Endometrial microvascular endothelial cells (primary cell): ENCODE results near the gene FAM168B. TPM values are rescaled to one million over a fixed set of nuclear protein-coding genes. Genes with fewer than 3 reads are reported as not detected.

ENCODE experiments used
- in situ Hi-C: cut with HindIII; loops from 2 replicates; pipeline ENCODE4 v1.10.0; 2017; ENCODE audit warnings: low sequenced_read_pairs, low pct_unique_long_range_greater_than_20kb; ENCODE audit errors: inconsistent ontology term
- total RNA-seq: library from RNA; depleted of rRNA; stranded (reverse); fragments of >200 nt; gene quantifications from one replicate; pipeline ENCODE4 v1.2.3, GENCODE V29; 2015; ENCODE audit errors: inconsistent ontology term

Gene FAM168B
- total RNA-seq, 1 donor from 2014 or later: 97.1 TPM

DNA sequence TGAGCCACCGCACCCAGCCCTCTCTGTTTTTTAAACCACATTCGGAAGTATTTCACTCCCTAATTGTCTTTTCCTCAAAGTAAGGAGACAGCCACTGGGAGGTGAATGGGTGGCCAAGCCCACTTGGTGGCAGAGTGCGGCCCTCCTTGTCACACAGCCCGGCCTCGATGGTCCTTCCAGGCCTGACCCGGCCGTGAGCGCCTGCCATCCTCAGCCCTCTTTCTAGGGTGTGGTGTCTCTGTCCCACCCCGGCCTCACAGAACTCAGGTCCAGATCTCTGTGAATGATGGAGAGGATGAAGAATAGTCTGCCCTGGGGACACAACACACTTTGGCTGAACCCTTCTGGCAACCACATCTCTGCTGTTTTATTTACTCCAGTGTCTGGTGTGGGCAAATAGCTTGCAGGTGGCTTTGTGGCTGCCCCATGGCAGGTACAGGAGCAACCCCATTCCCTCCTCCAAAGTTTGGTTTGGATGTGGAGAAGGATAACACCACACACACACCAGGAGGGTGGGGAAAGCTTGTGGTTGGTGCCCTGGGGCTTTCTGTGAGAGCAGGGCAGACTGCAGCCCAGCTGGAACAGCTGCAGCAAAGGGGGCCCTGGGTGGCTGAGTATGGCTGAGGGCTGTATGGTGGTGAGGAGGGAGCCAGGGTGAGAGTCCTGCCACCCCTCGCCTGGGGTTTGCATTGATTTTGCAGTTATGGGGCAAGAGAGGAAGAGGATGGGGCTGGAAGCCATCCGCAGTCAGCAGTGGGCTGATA lies 88.6 kb downstream of the FAM168B start:
- in situ Hi-C loops: no loop called here

DNA sequence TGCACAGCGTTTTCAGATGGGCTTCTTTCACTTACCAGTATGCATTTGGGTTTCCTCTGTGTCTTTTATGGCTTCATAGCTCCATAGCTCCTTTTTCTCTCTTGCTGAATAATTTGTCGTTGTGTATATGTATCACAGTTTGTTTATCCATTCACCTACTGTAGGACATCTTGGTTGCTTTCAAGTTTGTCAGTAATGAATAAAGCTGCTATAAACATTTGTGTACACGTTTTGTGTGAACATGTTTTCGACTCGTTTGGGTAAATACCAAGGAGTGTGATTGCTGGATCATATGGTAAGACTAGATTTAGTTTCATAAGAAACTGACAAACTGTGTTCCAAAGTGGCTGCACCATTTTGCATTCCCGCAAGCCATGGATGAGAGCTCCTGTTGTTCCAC lies 94.7 kb downstream of the FAM168B start:
- in situ Hi-C loops: no loop called here

Other genes with a start within 250 kb of the FAM168B start
- gene PLEKHB2, start 11.9 kb upstream of the FAM168B start, total RNA-seq: 96.6 TPM
- not detected for gene POTEE, start 116.1 kb upstream of the FAM168B start, total RNA-seq